ENCODE measurements around the gene PLCD1. TPM values are rescaled to one million over a fixed set of nuclear protein-coding genes. Genes with fewer than 3 reads are reported as not detected.

PLCD1 gene
- total RNA-seq, 2 experiments from 2014 or later, result 7.7 to 10.4 TPM

DNA sequence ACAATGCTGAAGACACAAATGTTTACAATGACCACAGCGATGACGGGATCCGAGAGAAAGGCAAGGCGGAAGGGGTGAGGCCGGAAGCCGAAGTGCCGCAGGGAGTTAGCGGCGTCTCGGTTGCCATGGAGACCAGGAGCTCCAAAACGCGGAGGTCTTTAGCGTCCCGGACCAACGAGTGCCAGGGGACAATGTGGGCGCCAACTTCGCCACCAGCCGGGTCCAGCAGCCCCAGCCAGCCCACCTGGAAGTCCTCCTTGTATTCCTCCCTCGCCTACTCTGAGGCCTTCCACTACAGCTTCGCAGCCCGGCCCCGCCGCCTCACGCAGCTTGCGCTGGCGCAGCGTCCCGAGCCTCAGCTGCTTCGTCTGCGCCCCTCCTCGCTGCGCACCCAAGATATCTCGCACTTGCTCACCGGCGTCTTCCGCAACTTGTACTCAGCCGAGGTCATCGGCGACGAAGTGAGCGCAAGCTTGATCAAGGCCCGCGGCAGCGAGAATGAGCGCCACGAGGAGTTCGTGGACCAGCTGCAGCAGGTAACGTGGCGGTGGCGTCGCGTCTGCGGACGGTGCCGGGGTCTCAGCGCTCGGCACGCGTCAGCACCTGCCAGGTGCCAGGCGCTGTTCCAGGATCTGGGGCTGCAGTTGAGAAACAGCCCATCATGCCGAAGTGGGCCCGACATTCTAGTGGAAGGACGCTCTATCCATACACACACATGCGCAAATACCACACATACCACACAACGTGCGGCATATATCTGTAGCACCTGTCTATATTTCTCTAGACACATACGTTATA lies 9.9 kb upstream of the PLCD1 start, which contains the start of gene DLEC1:
Gene DLEC1, plus strand, starts transcription at position 108 of the 798 bp plus-strand sequence. Its CDS starts 18 bp downstream, at position 126.
- peak; percentile 63 for DNase-seq (ENCODE audit: low spot score)
- TF ChIP-seq, protein P1, sequence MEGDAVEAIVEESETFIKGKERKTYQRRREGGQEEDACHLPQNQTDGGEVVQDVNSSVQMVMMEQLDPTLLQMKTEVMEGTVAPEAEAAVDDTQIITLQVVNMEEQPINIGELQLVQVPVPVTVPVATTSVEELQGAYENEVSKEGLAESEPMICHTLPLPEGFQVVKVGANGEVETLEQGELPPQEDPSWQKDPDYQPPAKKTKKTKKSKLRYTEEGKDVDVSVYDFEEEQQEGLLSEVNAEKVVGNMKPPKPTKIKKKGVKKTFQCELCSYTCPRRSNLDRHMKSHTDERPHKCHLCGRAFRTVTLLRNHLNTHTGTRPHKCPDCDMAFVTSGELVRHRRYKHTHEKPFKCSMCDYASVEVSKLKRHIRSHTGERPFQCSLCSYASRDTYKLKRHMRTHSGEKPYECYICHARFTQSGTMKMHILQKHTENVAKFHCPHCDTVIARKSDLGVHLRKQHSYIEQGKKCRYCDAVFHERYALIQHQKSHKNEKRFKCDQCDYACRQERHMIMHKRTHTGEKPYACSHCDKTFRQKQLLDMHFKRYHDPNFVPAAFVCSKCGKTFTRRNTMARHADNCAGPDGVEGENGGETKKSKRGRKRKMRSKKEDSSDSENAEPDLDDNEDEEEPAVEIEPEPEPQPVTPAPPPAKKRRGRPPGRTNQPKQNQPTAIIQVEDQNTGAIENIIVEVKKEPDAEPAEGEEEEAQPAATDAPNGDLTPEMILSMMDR (conservative IDR thresholded peaks at IDR 0.05; ENCODE audit: low read length), result no peak
- no peak for TF ChIP-seq EZH2phosphoT487 (IDR thresholded peaks at IDR 0.05; ENCODE audit: borderline replicate concordance, low read depth, low read length)
- CTCF ChIA-PET (ENCODE audit: unreplicated experiment), result no interaction called here
- Histone ChIP-seq H3K4me2 (ENCODE audit: low read length) (peak within 1 kb of the TSS; percentile 38; the same call in 1 of the 2 replicates), H3K79me2 (ENCODE audit: insufficient read depth, low read depth, low read length) (no peaks in the 10 kb centered on the region), H3K9me2 (ENCODE audit: insufficient read depth, low read length) (no peaks in the 10 kb centered on the region), H2AFZ (ENCODE audit: low read length) (peak within 1 kb of the TSS; percentile 67; the same call in 1 of the 2 replicates), H3K4me1 (ENCODE audit: insufficient read depth, low read length, poor library complexity, severe bottlenecking) (peaks cover 8% of the 10 kb centered on the region), H3K9me3 (ENCODE audit: low read length) (no peaks in the 10 kb centered on the region), H3K36me3 (ENCODE audit: insufficient read depth, low read length) (no peaks in the 10 kb centered on the region), H4K20me1 (ENCODE audit: insufficient read depth, low read length) (no peaks in the 10 kb centered on the region), H3K4me3 (ENCODE audit: low read depth, low read length, poor library complexity, severe bottlenecking) (peak within 1 kb of the TSS; percentile 28), H3K27ac (ENCODE audit: low read depth, low read length, poor library complexity, severe bottlenecking) (no peak within 1 kb of the TSS)
- no TSS peak for BruUV-seq (replicated peaks)
- intact Hi-C loops (cut with micrococcal nuclease; ENCODE audit: unreplicated experiment), result no loop called here
- POLR2A ChIA-PET, result no interaction called here

DNA sequence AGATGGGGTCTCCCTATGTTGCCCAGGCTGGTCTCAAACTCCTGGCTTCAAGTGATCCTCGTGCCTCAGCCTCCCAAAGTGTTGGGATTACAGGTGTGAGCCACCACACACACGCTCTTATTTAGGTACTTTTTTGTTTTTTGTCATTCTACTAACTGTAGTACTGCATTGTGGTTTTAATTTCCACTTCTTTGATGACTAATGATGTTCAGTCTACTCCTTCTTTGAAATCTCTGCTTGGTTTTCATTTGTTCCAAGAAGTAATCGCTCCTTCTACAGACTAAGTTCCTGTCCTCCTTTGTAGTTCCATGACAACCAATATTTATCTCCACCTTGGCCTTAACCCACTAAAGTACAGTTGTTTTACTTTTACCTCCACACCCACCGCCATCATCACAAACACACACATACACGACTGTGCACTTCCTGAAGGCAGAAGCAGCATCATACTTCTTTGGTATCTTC lies 9.0 kb upstream of the PLCD1 start:
- H3K4me2 ChIP-seq (ENCODE audit: low read length), result peak overlapping the region; percentile 38; the same call in 1 of the 2 replicates
- no peaks in the 10 kb centered on the region for H3K9me3 ChIP-seq (ENCODE audit: low read length)
- H3K27ac ChIP-seq (ENCODE audit: low read depth, low read length, poor library complexity, severe bottlenecking), result no peak overlapping the region
- no peak for TF ChIP-seq EZH2phosphoT487 (IDR thresholded peaks at IDR 0.05; ENCODE audit: borderline replicate concordance, low read depth, low read length)
- TF ChIP-seq, protein P1 (conservative IDR thresholded peaks at IDR 0.05; ENCODE audit: low read length), result no peak
- H3K79me2 ChIP-seq (ENCODE audit: insufficient read depth, low read depth, low read length), result no peaks in the 10 kb centered on the region
- H4K20me1 ChIP-seq (ENCODE audit: insufficient read depth, low read length), result no peaks in the 10 kb centered on the region
- no peak overlapping the region for H3K4me3 ChIP-seq (ENCODE audit: low read depth, low read length, poor library complexity, severe bottlenecking)
- no TSS peak for BruUV-seq (replicated peaks)
- peaks cover 8% of the 10 kb centered on the region for H3K4me1 ChIP-seq (ENCODE audit: insufficient read depth, low read length, poor library complexity, severe bottlenecking)
- ChIA-PET CTCF (ENCODE audit: unreplicated experiment) (no interaction called here), POLR2A (no interaction called here)
- H2AFZ ChIP-seq (ENCODE audit: low read length), result peak overlapping the region; percentile 67; the same call in 1 of the 2 replicates
- DNase-seq (ENCODE audit: low spot score), result no peak
- no peaks in the 10 kb centered on the region for H3K36me3 ChIP-seq (ENCODE audit: insufficient read depth, low read length)
- no peaks in the 10 kb centered on the region for H3K9me2 ChIP-seq (ENCODE audit: insufficient read depth, low read length)
- intact Hi-C loops (cut with micrococcal nuclease; ENCODE audit: unreplicated experiment), result no loop called here

- POLR2A ChIA-PET, result no interaction called here
- Histone ChIP-seq H3K36me3 (ENCODE audit: insufficient read depth, low read length) (no peaks in the 10 kb centered on the region), H3K27ac (ENCODE audit: low read depth, low read length, poor library complexity, severe bottlenecking) (no peak overlapping the region), H4K20me1 (ENCODE audit: insufficient read depth, low read length) (no peaks in the 10 kb centered on the region), H3K9me3 (ENCODE audit: low read length) (no peaks in the 10 kb centered on the region), H2AFZ (ENCODE audit: low read length) (no peak overlapping the region), H3K4me2 (ENCODE audit: low read length) (no peak overlapping the region), H3K79me2 (ENCODE audit: insufficient read depth, low read depth, low read length) (no peaks in the 10 kb centered on the region), H3K4me3 (ENCODE audit: low read depth, low read length, poor library complexity, severe bottlenecking) (no peak overlapping the region), H3K9me2 (ENCODE audit: insufficient read depth, low read length) (no peaks in the 10 kb centered on the region), H3K4me1 (ENCODE audit: insufficient read depth, low read length, poor library complexity, severe bottlenecking) (peaks cover 8% of the 10 kb centered on the region)
- BruUV-seq (replicated peaks), result no TSS peak
- CTCF ChIA-PET (ENCODE audit: unreplicated experiment), result interaction anchor here (0.5 kb wide), 1 partner anchor 95 kb away, joined by 3 read pairs; no protein-coding TSS in a partner anchor
- DNase-seq (ENCODE audit: low spot score), result no peak
- TF ChIP-seq, protein P1 (conservative IDR thresholded peaks at IDR 0.05; ENCODE audit: low read length), result no peak
- no peak for TF ChIP-seq EZH2phosphoT487 (IDR thresholded peaks at IDR 0.05; ENCODE audit: borderline replicate concordance, low read depth, low read length)
- intact Hi-C loops (cut with micrococcal nuclease; ENCODE audit: unreplicated experiment), result no loop called here
Observed at GRCh38 chr3:38036906-38037305, 7.5 kb upstream of the PLCD1 start.

Data from OCI-LY7 (cell line).